ENCODE measurements around the gene GUSB.
"Not testable (repeated sequence)": the region's sequence is repeated elsewhere in the genome, so short reads cannot be mapped to it uniquely, and the experiment has no call there.

The GUSB gene

DNA sequence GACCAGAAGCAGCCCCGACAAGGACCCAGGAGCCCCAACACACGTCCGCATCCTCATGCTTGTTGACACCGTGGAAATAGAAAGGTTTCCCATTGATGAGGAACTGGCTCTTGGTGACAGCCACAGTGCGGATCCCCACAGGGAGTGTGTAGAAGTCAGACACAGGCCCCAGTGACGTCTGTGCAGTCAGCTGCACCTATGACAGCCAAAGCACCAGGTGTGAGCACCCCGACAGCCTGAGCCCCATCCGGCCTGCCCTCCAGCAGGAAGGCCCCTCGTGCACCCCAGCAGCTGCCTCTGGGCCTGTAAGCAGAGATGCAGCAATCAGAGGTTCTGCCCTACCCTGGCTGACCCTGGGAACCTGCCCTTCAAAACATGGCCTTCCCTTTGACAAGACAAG is 7.1 kb downstream of the GUSB start:
- no peak for DNase-seq

DNA sequence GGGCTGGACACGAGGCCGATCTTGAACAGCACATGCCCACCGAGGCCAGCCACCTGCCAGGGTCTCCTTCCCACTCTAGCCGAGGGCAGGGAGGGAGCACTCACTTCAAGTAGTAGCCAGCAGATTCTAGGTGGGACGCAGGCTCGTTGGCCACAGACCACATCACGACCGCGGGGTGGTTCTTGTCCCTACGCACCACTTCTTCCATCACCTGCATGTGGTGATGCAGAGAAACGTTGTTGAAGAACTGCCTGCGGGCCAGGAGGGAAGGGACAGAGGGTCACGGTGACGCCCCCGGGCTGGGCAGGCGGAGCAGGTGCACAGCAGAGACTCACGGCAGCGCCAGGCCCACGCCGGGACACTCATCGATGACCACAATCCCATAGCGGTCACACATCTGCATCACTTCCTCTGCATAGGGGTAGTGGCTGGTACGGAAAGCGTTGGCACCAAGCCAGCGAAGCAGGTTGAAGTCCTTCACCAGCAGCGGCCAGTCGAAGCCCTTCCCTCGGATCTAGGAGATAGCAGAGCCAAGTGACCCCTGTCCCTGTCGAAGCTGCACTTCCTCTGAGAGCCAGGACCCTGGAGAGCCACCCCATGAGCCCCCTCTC is 7.7 kb downstream of the GUSB start:
- no peak for DNase-seq

DNA sequence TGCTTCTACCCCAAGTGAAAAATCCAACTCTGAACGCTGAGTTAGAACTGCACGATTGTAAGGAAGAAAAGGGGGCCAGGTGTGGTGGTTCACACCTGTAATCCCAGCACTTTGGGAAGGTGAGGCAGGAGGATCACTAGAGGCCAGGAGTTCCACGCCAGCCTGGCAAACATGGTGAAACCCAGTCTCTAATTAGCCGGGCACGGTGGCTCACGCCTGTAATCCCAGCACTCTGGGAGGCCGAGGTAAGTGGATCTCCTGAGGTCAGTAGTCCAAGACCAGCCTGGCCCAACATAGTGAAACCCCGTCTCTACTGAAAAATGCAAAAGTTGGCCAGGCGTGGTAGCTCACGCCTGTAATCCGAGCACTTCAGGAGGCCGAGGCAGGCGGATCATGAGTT is 9.0 kb downstream of the GUSB start:
- DNase-seq = no peak

DNA sequence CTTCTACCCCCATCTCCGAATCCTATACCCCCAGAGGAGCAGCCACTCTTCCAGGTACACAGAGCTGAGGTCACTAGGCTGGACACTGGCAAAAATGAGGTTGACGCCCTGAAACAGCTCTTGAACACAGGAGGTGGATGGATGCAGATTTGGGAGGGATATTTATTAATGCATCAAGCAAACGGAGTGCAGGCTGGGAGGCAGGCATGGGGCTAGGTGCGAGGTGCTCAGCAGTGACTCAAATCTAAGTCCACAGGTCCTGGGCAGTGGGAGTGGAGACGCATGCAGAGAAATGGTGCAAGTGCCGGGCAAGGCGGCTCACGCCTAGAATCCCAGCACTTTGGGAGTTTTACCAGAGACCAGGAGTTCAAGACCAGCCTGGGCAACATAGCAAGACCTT is 11.0 kb downstream of the GUSB start:
- DNase-seq = no peak

- DNase-seq = no peak
Observed at GRCh38 chr7:65968256-65969185, 13.5 kb downstream of the GUSB start.

DNA sequence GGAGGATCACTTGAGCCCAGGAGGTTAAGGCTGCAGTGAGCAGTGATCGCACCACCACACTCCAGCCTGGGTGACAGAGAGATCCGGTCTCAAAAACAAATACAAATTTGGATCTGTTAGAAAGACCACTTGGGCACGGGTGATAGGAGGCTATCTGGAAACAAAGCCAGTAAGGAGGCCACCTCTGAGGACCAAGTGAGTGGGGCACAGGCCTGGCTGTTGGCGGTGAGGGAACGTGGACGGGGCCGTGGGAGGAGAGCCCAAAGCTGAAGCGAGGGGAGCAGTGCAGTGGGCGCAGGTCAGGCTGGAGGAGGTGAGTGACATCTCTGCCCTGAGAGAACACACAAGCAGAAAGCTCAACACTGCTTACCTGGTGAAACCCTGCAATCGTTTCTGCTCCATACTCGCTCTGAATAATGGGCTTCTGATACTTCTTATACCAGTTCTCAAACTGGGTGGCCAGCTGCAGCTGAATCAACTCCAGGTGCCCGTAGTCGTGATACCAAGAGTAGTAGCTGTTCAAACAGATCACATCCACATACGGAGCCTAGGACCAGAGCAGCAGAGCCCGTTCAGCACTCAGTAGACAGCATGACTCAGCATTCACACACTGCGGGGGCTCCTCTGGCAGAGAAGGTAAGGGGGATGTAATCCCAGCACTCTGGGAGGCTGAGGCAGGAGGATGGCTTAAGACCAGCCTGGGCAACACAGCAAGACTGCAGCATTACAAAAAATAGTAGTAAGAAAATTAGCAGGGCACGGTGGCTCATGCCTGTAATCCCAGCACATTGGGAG is 14.5 kb downstream of the GUSB start:
- no peak for DNase-seq

- no peak for DNase-seq
Observed at GRCh38 chr7:65966146-65966545, 15.9 kb downstream of the GUSB start.

DNA sequence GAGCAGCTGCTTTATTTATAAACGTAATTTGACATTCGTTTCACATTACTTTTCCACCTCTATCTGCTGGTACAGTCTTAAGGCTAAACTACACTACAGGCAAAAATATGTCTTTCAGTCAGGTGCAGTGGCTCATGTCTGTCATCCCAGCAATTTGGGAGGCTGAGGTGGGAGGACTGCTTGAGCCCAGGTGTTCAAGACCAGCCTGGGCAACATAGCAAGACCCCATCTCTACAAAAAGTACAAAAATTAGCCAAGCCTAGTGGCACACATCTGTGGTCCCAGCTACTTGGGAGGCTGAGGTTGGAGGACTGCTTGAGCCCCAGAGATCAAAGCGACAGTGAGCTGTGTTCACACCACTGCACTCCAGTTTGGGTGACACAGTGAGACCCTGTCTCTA is 17.3 kb downstream of the GUSB start:
- DNase-seq = not testable (repeated sequence)

DNA sequence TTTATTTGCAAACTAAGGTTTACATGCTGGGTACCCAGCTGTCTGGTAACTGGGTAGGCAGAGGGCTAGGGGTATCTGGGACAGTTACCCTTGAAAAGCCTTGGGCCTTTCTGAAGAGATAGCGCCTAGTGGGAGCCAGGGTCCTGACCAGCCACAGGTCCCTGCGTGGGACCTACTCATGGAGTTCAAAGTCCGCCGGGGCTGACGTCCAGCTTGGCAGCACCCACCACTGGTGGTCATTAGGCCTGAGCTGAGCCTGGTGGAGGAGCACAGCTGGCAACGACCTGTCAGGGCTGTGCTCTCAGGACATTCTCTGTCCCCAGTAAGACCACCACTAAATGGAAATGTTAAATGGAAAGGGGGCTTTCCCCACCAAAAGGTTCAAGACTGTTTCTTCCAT is 20.0 kb downstream of the GUSB start:
- no peak for DNase-seq

GRCh38 chr7:65960351-65961074 is 21.5 kb downstream of the GUSB start:
- no peak for DNase-seq

DNA sequence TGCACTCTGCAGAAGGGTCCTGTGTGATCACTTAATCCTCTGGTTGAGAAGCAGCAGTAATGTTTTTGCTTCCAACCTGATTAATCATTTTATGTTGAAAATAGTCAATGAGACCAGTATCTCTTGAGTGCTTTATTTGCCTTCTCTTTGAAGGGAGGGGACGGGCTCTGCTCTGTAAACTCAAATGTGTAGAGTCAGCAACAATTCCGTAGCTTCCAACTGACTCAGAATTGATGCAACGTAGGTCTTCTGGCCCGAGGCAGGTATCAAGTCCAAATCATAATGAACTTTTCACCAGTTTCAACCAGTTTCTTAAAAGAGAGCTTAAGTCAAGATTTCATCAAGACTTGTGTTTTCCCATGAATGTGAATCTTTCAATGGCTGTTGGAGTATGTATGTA is 26.3 kb downstream of the GUSB start:
- no peak for DNase-seq

DNA sequence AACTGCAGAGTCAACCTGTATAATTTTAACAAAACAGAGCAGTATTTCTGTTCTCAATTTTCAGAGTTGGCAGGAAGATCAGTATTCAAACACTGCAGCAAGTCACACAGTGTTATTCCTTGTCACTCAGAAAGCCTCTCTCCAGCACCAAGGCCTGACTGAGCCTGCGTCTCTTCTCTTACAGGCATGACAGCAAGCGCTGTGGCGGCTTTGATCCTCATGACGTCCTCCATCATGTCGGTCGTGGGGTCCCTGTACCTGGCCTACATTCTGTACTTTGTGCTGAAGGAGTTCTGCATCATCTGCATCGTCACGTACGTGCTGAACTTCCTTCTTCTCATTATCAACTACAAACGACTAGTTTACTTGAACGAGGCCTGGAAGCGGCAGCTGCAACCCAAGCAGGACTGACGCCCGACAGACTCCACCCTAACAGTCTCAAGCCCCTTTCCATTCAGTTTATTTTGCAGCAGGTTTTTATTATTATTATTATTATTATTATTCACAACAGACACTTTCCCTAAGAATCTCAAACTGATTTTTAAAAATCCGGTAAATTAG is 28.0 kb downstream of the GUSB start:
- DNase-seq = no peak

DNA sequence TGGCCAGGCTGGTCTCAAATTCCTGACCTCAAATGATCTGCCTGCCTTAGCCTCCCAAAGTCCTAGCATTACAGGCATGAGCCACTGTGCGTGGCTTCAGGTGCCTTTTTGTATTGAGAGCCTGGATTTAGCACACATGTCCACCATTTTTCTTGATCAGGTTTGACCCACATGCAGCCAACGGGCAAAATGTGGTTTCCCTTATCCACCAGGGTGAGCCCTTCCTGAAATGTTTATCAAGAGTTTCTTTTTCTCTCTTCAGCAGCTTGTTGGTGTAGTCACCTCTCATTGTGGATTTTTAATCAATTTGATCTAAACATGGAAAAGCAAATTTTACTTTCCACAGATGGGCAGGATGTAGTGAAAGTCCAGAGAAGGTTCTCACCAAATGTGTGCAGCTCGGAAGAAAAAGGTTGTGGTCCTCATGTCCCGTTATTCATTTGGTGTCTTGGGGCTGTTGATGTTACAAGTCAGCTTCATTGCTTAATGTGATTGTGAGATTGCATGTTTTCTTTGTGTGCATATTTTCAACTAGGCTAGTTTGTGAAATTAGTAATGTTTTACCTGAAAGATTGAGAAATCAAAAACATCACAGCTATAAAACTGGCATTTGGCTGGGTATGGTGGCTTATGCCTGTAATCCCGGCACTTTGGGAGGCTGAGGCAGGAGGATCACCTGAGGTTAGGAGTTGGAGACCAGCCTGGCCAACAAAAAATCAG is 28.9 kb downstream of the GUSB start:
- no peak for DNase-seq

DNA sequence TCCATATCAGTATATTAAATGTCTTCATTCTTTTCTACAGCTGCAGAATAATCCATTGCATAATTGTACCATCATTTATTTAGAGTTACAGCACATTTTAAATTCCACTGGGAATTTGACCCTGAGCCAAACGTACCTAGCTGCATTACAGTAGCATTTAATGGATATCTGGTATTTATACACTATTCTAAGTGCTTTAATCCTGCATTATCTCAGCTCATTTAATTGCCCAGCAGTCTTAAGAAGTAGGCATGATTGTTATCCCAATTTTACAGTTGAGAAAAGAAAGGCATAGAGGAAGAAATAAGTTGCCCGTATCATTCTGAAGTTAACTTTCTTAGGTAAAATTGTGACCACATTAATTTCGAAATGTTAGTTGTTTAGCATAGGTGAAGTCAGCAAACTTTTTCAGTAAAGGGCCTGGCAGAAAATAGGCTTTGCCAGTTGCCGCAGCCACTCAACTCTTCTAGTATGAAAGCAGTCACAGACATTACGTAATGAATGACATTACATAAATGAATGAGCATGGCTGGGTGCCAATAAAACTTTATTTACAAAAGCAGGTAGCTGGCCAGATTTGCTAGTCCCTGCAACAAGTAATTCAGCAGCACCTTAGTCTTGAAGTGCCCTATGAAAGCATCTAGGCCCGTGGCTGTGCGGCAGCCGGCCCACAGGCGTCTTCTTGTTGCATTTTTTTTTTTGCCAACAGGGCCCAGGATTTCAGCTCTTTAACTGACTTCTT is 30.0 kb downstream of the GUSB start:
- DNase-seq = no peak

- DNase-seq = no peak
Observed at GRCh38 chr7:65946904-65947303, 35.1 kb downstream of the GUSB start.

- DNase-seq = not testable (repeated sequence)
Observed at GRCh38 chr7:65945787-65946186, 36.2 kb downstream of the GUSB start.

GRCh38 chr7:65938336-65938895 is 43.6 kb downstream of the GUSB start:
- no peak for DNase-seq

- no peak for DNase-seq
Observed at GRCh38 chr7:65937296-65937695, 44.7 kb downstream of the GUSB start.

DNA sequence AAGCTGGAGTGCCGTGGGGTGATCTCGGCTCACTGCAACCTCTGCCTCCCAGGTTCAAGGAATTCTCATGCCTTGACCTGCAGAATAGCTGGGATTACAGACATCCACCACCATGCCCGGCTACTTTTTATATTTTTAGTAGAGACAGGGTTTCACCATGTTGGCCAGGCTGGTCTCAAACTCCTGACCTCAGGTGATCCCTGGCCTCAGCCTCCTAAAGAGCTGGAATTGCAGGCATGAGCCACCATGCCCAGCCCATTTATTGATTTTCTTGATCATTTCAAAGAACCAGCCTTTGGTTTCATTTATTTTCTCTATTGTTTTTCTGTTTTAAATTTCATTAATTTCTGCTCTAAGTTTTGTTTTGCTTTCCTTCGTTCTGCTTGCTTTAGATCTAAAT is 50.3 kb downstream of the GUSB start:
- no peak for DNase-seq

GRCh38 chr7:65927489-65928448 is 54.2 kb downstream of the GUSB start:
- DNase-seq = no peak

All from right forelimb (tissue), 1 donor.